OCI-M2 (cell line): ENCODE data around the gene PFKL.
A peak's percentile ranks its signal among the peaks of the same experiment; 100 is the strongest.
"Not testable (repeated sequence)": the region's sequence is repeated elsewhere in the genome, so short reads cannot be mapped to it uniquely, and the experiment has no call there.

Source experiments
- DNase-seq: peaks from one replicate; lab custom pipeline; 2025; ENCODE audit not compliant: unreplicated experiment; lab: John Stamatoyannopoulos, UW

Gene PFKL

DNA sequence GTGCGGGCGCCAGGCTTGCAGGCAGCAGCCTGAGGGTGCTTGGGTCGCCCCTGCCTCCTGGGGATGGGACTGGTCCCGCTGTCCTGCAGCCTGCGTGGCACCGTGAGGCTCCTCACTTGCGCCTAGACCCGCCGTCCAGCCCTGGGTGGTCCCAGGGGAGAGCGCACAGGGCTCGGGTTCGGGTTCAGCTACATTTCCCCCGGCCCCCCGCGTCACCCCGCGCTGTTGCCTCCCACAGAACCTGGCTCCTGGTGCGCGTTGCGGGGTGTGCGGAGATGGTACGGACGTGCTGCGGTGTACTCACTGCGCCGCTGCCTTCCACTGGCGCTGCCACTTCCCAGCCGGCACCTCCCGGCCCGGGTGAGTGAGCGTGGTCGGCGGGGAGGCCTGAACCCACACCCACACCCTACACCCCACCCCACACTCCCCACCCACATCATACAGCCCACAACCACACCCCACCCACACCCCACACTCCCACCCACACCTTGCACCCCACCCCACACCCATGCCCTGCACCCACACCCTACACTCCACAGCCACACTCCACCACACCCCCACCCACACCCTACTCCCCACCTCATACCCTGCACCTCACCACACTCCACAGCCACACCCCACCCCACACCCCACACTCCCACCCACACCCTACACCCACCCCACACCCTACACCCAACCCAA lies 6.2 kb upstream of the PFKL start:
- no peak for DNase-seq

DNA sequence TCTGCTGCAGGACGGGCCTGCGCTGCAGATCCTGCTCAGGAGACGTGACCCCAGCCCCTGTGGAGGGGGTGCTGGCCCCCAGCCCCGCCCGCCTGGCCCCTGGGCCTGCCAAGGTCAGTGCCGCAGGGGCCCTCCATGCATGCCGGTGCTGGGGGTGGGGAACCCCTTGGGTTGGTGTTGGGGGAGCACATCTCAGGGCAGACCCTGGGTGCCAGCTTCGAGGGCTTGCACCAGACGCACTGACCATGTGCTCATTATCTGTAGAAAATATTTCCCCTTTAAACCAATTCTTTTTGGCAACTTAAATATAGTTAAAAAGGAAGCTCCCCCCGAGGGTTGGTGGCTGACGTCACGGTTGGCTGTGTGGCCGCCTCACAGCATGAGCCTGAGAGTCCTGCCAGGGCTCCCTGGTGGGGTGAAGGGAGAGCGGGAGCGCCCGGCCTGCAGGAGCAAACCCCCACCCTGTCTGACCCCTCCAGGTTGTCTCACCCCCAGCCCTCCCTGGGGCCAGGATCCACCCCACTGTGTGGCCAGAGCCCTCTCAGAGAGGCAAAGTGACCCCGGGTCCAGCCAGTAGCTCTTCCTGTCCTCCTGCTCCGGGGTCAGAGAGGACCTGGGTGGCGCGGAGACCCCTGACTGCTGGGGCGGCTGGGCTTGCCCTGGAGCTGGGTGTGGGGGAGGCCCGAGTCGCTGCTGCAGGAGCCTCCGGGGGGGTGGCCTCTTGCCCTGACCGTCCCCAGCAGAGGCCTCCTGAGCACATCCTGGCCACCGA lies 5.3 kb upstream of the PFKL start:
- no peak for DNase-seq

DNA sequence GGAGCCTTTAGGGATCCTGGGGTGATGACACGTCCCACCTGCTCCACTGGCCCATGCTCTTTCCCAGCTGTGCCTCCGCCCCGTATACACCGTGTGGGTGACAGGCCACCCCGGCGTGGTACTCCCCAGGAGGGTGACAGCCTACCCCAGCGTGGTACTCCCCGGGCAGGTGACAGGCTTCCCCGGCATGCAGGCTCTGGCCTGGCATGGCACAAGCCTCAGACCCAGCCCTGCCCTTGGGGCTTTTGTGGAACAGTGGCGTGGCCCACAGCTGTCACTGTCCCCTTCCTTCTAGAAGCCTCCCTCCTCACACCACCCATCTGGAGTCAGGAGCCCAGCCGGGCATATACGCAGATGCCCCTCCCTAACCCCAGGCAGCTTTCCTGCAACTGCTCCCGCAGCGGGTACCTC lies 4.7 kb upstream of the PFKL start:
- DNase-seq = no peak

DNA sequence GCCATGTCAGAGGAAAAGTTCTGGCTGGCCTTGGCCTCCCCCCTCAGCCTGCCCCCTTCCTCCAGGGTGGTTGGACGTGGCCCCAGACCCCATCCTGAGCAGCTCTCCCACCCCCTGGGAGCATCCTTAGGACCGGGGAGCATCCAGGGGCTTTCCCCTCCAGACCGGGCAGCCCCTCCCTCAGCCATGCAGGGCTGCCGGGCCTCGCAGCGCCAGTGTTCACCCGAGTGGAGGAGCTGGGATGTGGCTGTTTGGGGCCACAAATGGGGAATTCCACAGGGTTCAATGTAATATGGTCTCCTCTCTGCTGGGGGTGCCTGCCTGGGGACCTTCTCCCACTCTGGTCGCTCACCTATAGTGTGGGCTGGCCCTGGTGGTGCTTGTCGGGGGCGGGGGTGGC lies 4.2 kb upstream of the PFKL start:
- no peak for DNase-seq

DNA sequence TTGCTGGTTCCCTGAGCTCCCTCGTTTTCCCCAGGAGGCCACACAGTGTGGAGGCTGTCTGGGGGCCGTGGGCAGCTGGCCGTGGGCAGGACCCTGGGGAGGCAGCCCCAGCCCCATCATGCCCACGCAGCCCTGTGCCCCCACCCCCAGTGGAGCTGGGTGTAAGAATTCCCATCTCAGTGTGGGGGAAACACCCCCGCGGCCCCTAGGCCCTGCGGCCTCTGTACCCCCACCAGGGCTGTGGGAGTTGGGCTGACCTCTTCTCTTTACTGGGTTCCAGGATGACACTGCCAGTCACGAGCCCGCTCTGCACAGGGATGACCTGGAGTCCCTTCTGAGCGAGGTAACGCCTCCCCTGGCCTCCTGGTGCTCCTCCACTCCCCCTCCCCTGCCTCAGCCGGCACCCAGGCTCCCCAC lies 3.7 kb upstream of the PFKL start:
- no peak for DNase-seq

DNA sequence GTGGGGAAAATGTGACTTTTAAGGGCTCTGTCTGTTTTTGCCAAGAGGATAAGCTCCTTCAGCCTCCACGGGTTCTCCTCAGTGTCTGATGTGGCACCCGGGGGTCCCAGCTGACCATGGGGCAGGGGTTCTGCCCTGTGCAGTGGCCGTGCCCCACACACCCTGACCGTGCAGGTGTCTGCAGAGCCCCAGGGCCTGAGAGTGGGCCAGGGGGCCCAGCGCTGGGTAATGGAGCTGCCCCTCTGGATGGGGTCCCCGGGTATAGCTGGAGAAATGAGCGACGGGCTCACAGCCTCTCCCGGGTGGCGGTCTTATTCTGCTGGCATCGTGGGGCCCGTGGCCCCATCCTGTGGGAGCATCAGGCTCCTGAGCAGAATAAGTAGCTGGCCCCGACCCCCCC lies 2.9 kb upstream of the PFKL start:
- no peak for DNase-seq

DNA sequence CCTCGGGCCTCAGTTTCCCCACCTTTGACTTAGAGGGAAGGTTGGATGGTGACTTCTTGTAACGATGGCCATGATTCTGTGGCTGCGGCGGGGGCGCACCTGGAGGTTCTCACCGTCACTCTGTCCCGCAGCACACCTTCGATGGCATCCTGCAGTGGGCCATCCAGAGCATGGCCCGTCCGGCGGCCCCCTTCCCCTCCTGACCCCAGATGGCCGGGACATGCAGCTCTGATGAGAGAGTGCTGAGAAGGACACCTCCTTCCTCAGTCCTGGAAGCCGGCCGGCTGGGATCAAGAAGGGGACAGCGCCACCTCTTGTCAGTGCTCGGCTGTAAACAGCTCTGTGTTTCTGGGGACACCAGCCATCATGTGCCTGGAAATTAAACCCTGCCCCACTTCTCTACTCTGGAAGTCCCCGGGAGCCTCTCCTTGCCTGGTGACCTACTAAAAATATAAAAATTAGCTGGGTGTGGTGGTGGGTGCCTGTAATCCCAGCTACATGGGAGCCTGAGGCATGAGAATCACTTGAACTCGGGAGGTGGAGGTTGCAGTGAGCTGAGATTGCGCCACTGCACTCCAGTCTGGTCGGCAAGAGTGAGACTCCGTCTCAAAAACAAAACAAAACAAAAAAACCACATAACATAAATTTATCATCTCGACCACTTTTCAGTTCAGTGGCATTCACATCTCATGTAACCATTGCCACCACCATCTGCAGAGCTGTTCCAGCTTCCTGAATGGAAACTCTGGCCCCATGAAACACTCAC lies 2.1 kb upstream of the PFKL start:
- DNase-seq = peak; percentile 94

DNA sequence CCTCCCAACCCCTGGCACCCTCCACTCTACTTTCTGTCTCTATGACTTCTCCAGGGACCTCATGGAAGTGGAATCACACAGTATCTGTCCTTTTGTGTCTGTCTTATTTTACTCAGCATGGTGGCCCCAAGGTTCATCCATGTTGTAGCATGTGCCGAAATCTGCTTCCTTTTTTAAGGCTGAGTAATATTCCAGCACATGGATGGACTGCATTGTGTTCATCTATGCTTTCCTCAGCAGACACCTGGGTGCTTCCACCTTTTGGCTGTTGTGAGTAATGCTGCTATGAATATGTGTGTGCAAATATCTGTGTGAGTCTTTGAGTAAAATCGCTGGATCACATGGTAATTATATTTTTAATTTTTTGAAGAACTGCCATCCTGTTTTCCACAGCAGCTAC lies 1.6 kb upstream of the PFKL start:
- DNase-seq = no peak

DNA sequence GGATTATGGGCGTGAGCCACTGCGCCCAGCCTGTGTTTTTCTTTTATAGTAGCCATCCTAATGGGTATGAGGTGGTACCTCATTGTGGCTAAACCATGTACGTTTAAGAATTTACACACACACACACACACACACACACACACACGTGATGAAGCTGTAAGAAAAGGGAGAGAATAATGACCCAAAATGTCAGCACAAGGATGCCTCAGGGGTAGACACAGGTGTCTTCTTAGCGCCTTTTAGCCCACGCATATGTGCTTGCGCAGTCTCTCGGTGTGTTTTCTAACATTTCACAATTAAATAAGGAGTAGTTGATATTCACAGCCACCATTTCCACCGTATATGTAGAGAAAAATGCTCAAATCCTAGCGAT lies 782 bp upstream of the PFKL start:
- no peak for DNase-seq

DNA sequence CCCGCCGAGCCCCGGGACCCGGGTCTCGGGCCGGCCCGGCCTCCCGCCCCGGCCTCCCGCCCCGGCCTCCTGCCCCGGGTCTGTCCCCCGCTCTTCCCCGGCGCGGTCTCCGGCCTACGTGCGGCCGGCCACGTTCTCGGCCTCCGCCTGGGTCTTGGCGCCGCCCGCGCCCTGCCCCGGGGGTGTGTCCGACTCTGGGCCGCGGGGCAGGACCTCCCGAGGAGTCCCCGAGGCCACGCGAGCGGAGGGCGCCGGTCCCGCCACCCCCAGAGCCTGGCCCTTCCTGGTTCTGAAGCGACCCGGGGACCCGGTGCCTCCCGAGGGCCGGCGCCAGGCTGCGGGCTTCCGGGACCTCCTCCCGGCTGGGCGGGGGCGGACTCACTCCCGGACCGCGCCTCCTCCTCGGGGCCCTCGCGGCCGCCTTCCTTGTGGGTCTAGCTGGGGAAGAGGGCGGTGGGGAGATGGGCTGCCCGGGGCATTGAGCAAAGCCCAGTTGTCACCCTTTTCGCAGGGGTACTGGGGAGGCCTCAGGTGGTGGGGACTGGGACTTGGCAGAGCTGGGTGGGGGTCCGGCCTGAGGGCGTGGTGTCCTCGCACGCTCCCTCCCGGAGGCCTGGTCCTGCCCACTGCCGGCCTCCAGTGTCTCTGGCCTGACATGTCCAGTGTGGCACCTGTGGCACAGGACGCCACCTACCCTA lies 558 bp downstream of the PFKL start:
- peak; percentile 40 for DNase-seq

DNA sequence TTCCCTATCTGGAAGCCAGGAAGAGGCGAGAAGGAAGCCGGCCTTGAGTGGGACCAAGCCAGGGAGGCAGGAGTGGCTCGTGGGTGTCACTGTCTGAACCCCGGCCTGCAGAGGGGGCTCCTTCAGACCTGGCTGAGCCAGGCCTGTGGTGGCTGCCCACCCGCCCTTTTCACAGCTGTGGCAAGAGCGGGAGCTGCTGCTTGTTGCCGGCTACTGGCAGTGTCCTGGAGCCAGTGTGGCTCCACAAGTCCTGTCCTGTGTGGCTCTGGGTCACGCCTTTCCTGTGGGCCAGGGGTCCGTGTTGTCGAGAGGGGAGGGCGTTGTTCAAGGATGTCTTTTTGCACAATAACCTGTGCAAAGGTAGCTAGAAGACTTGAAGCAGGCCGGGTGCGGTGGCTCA lies 1.3 kb downstream of the PFKL start:
- DNase-seq = no peak

DNA sequence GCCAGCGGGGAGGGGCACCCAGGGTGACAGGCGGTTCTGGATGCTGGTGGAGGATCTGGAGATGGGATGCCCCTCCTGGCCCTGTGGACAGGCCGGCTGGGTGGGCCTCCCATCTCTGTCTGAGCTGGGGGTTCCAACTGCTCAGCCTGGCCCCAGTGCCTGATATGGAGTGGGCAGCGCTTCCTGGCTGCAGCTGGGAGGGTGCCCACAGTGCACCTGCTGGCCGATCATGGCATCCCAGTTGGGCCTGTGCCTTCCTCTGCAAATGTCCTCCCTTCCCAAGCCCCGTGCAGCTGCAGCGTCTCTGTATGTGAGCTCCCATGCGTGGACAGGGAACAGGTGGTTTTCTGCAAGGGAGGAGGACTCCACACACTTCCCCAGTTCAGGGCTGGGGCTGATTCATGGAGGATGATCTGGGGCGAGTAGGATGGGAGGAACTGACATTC lies 2.1 kb downstream of the PFKL start:
- no peak for DNase-seq

DNA sequence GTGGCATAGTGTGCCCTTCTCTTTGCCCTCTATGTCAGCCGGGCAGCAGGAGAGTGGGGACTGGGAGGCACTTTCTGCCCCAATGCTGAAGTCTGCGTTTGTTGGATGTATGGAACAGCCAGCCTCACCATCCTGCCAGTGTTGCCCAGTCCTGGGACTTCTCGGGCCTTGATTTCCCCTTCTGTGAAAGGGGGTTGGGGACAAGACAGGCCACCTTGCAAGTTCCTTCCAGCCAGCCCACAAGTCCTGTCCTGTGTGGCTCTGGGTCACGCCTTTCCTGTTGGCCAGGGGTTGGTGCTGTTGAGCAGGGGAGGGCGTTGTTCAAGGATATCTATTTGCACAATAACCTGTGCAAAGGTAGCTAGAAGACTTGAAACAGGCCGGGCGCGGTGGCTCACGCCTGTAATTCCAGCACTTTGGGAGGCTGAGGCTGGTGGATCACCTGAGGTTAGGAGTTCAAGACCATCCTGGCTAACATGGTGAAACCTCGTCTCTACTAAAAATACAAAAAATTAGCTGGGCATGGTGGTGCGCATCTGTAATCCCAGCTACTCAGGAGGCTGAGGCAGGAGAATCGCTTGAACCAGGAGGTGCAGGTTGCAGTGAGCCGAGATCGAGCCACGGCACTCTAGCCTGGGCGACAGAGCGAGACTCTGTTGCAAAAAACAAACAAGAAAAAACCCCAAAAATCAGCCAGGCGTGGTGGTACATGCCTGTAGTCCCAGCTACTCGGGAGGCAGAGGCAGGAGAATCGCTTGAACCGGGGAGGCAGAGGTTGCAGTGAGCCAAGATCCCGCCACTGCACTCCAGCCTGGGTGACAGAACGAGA lies 2.9 kb downstream of the PFKL start:
- not testable (repeated sequence) for DNase-seq

DNA sequence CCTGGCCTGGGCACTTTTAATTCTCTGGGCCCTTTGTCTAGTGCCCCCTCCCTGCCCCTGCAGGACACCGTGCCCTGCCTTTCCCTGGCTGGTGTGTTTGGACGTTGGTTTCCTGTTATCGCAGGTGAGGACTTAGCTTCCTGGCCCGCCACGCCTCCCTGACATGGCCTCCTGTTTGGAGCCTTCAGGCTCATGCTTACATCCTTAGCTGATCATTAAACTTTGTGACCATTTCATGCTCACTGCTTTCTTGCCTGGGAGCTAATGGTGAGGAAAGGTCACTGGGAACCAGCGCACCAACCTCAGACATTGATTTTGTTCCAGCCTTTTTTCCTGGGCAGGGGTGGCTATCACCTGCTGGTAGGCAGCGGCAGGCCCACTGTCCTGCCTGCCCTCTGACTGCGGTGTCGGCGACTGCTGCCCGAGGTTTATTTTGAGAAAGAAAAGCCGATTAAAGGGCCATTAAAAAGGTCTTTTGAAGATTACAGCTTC lies 3.7 kb downstream of the PFKL start:
- DNase-seq = no peak

DNA sequence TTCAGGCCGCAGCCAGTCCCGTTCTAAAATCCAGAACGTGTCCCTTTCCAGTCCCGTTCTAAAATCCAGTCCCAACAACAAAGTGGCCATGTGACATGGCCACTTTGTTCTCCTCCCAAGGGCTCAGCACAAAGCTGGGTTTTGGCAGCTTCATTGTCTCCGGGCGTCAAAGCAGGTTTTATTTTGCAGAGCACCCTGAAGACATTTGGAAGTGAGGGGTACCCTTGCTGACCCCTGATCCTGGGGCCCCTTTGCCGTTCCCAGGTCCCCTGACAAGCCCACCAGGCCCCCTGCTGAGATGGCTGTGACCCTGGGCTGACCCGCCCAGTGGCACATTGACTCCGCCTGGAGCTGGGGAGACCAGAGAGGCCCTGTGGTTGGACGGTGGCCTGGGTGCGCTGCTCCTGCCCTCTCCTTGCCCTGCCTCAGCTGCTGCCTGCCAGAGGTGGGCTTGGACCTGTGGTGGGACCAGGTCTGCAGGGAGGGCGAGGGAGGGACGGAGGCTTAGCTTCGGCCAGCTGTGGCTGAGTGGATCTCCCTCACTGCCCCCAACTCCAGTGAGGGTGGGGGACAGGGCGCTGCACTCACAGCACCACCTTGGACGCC lies 4.3 kb downstream of the PFKL start:
- no peak for DNase-seq

DNA sequence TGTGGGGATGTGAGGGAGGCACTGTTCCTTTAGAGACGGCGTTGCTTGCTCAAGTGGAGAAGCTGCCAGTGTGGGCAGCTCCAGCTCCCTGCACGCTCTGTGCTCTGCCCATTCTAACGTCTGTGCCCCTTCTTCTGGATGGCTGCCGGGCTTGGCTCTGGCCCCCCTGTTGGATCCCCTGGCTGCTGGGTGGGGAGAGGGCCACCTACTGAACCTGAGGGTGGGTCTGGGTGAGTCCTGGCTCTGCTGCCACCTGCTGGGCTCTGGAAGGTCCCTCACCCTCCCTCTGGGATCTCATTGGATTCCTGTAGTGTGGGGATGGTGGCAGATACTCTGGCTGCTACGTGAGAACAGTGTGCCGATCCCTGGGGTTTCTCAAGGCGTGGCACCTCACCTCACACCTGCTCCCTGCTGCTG lies 5.0 kb downstream of the PFKL start:
- DNase-seq = peak; percentile 63

DNA sequence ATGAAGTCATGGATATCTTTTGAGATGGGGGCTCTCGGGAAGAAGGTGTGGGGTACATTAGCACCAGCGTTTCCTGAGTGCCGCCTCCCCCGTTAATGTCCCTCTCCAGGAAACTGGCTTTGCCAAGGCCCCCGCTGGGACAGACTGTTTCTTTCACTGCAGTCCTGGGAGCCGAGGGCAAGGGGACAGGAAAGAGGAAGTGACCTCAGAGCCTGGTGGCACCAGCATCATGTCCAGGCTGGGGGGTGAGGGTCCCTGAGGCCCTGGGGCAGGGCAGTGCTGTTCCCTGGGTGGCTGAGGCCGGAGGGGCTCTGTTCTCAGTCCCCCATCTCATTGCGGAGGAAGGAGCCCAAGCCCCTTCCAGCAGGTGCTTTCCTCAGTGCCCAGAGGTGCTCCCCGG lies 5.8 kb downstream of the PFKL start:
- DNase-seq = no peak

DNA sequence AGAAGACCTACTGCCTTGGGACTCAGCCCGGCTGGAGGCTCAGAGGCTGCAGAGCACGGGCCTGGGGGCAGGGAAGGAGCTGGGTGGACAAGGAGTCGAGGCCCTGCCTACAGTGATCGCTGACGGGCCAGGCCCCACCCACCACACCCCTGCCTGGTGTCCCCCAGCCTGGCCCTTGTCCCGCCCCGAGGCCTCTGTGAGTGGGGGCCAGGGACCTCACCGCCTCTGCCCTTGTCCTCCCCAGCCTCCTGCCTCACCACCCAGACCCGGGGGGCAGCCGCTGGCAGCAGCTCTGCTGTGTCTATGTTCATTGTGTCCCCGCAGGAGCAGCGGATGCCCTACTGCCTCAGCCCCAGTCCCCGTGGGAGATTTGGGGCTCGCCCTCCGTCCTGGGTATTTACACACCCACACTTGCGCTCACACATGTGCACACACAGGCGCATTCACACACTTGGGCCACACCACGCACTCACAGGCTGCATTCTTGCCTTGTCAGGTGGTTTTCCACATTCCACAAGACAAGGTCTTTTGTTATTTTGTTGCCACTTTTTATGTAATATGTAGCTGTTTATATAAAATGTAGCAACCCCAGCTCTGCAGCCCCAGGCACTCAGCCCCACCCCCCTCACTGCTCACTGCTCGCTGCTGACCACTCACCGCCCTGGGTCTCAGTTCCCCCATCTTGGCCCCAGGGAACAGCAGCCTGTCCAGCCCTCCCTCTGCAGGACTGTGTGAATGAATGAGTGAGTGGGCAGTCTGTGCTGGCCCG lies 7.3 kb downstream of the PFKL start:
- no peak for DNase-seq
